ENCODE measurements around the gene CMTM1. TPM values are rescaled to one million over a fixed set of nuclear protein-coding genes. Genes with fewer than 3 reads are reported as not detected.

The CMTM1 gene
- polyA plus RNA-seq, 1 donor (not counting 4 experiments of a cell fraction or from before 2014, with no cell fraction given), result 0.24 TPM

DNA sequence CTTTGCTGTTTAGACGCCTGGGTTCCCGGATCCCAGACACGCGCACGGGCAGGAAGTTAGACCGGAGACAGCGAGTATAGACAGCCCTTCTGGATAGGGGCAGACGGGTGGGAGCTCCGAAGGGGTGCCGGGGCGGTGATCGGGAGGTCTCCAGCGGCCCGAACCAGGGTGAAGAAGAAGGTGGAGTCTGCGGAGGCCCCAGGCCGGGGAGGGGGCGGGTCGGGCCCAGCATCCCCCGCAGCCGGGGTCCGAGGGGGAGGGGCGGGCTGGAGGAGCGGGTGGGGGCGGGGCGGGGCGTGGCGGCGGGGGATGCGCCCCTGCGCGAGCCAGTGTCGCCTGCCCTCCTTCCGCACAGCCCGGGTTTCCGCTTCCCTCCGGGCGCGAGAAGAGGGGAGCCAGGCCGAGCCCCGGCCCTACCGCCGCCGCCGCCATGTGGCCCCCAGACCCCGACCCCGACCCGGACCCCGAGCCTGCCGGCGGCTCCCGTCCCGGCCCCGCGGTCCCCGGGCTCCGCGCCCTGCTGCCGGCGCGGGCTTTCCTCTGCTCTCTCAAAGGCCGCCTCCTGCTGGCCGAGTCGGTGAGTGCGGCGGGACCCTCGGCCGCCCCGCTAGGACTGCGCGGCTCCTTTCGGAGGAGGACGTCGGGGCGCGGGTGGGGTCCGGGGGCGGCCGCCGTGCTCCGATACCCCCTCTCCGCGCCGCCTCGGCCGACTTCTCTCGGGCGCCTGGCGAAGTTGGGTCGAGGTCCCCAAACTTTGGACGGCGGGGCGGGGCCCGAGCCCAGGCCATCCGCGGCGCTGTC lies 38.3 kb downstream of the CMTM1 start, which contains the start of gene CMTM3:
CMTM3 (plus strand) TSS at position 329 of the 801 bp plus-strand sequence; CDS start at position 431, 102 bp downstream.
- Histone ChIP-seq H3K9me3 (ENCODE audit: control insufficient read depth, low read depth, low read length) (peaks cover 2% of the 10 kb centered on the region), H2AFZ (ENCODE audit: control insufficient read depth, low read length) (peak within 1 kb of the TSS; percentile 78), H4K20me1 (ENCODE audit: control insufficient read depth, extremely low read depth, insufficient read depth, low read length) (no peaks in the 10 kb centered on the region), H3K4me2 (ENCODE audit: control insufficient read depth, extremely low read depth, insufficient read depth, low read depth, low read length) (peak within 1 kb of the TSS; percentile 84), H3K79me2 (ENCODE audit: control insufficient read depth, insufficient read depth, low read length) (peaks cover 6% of the 10 kb centered on the region), H3K9ac (ENCODE audit: control insufficient read depth, extremely low read depth, insufficient read depth, low read length) (peak within 1 kb of the TSS; percentile 67), H3K27me3 (ENCODE audit: control insufficient read depth, extremely low read depth, insufficient read depth, low read length) (no peaks in the 10 kb centered on the region), H3K9me1 (ENCODE audit: control insufficient read depth, extremely low read depth, insufficient read depth, low read length) (no peaks in the 10 kb centered on the region), H3K4me3 (ENCODE audit: control insufficient read depth in 2 of 3, extremely low read depth in 1 of 3, insufficient read depth in 2 of 3, low read depth in 1 of 3, low read length in 3 of 3) (peak within 1 kb of the TSS; percentile 68 to 79 (median 79)), H3K36me3 (ENCODE audit: control insufficient read depth in 2 of 2, extremely low read depth in 1 of 2, insufficient read depth in 2 of 2, low read length in 2 of 2) (peaks cover 2 to 4% of the 10 kb centered on the region in 2 experiments), H3K4me1 (ENCODE audit: control insufficient read depth, extremely low read depth, insufficient read depth, low read length) (peaks cover 23% of the 10 kb centered on the region), H3K27ac (ENCODE audit: control insufficient read depth, insufficient read depth, low read length) (peak within 1 kb of the TSS; percentile 40)
- no peak for TF ChIP-seq EZH2 (IDR thresholded peaks at IDR 0.05; ENCODE audit: low read length)
- TF ChIP-seq, protein P1, sequence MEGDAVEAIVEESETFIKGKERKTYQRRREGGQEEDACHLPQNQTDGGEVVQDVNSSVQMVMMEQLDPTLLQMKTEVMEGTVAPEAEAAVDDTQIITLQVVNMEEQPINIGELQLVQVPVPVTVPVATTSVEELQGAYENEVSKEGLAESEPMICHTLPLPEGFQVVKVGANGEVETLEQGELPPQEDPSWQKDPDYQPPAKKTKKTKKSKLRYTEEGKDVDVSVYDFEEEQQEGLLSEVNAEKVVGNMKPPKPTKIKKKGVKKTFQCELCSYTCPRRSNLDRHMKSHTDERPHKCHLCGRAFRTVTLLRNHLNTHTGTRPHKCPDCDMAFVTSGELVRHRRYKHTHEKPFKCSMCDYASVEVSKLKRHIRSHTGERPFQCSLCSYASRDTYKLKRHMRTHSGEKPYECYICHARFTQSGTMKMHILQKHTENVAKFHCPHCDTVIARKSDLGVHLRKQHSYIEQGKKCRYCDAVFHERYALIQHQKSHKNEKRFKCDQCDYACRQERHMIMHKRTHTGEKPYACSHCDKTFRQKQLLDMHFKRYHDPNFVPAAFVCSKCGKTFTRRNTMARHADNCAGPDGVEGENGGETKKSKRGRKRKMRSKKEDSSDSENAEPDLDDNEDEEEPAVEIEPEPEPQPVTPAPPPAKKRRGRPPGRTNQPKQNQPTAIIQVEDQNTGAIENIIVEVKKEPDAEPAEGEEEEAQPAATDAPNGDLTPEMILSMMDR (optimal IDR thresholded peaks at IDR 0.05 in 1 of 3, IDR thresholded peaks at IDR 0.05 in 1 of 3, conservative IDR thresholded peaks at IDR 0.05 in 1 of 3; ENCODE audit: extremely low read depth in 1 of 3, insufficient read depth in 2 of 3, low read length in 3 of 3), result peak in 2 of 3 experiments; percentile 67 to 73
- DNase-seq (ENCODE audit: low read depth, low spot score) (no peak), FAIRE-seq (no peak)
- dilution Hi-C loops (cut with MboI; ENCODE audit: extremely low pct_ligation_motif_present, low sequenced_read_pairs), result no loop called here

DNA sequence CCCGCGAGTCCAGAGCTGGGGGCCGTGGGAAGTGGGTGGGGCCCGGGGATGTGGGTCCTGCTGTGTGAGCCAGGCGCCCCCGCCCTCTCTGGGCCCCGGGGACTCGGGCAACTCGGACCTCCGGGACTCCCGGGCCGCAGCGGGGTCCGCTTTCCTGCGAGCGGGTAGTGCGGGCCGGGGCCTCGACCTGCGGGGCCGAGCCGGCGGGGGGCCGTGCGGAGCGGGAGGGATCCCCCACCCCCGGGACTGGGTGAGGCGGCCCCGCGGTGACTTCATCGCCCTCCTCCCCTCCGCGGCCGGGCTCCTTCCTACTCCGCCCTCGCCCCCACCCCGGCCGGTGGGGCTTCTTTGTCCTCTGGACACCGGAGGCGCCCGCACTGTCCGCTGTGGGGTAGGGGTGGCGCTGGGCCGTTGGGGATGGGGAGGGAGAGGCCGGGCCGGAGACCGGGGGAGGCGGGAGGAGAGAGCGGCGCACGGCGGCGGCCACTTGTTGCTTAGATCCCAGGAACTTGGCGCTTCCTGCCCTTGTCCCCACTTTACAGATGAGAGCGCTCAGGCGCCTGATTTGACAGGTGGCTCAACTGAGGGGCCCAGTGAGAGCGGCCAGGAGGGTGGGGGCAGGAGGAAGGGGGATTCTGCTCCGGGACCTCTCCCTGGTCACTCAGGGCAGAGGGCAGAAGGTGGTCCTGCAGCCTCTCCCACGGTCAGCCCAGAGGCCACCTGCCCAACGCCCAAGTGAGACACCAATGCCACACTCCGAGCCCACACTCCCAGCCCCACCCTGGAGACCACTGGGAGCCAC lies 39.1 kb downstream of the CMTM1 start:
- Histone ChIP-seq H3K9me1 (ENCODE audit: control insufficient read depth, extremely low read depth, insufficient read depth, low read length) (no peaks in the 10 kb centered on the region), H4K20me1 (ENCODE audit: control insufficient read depth, extremely low read depth, insufficient read depth, low read length) (no peaks in the 10 kb centered on the region), H3K4me2 (ENCODE audit: control insufficient read depth, extremely low read depth, insufficient read depth, low read depth, low read length) (peak overlapping the region; percentile 60), H3K27me3 (ENCODE audit: control insufficient read depth, extremely low read depth, insufficient read depth, low read length) (no peaks in the 10 kb centered on the region), H3K9ac (ENCODE audit: control insufficient read depth, extremely low read depth, insufficient read depth, low read length) (peak overlapping the region; percentile 67), H3K27ac (ENCODE audit: control insufficient read depth, insufficient read depth, low read length) (peak overlapping the region; percentile 40), H3K36me3 (ENCODE audit: control insufficient read depth in 2 of 2, extremely low read depth in 1 of 2, insufficient read depth in 2 of 2, low read length in 2 of 2) (peaks cover 8 to 12% of the 10 kb centered on the region in 2 experiments), H3K4me3 (ENCODE audit: control insufficient read depth in 2 of 3, extremely low read depth in 1 of 3, insufficient read depth in 2 of 3, low read depth in 1 of 3, low read length in 3 of 3) (peak overlapping the region; percentile 68 to 79 (median 79)), H2AFZ (ENCODE audit: control insufficient read depth, low read length) (peak overlapping the region; percentile 26), H3K9me3 (ENCODE audit: control insufficient read depth, low read depth, low read length) (peaks cover 2% of the 10 kb centered on the region), H3K4me1 (ENCODE audit: control insufficient read depth, extremely low read depth, insufficient read depth, low read length) (peaks cover 23% of the 10 kb centered on the region), H3K79me2 (ENCODE audit: control insufficient read depth, insufficient read depth, low read length) (peaks cover 6% of the 10 kb centered on the region)
- no peak for DNase-seq (ENCODE audit: low read depth, low spot score)
- dilution Hi-C loops (cut with MboI; ENCODE audit: extremely low pct_ligation_motif_present, low sequenced_read_pairs), result no loop called here
- no peak for FAIRE-seq
- no peak for TF ChIP-seq EZH2 (IDR thresholded peaks at IDR 0.05; ENCODE audit: low read length)
- TF ChIP-seq, protein P1 (optimal IDR thresholded peaks at IDR 0.05 in 1 of 3, IDR thresholded peaks at IDR 0.05 in 1 of 3, conservative IDR thresholded peaks at IDR 0.05 in 1 of 3; ENCODE audit: extremely low read depth in 1 of 3, insufficient read depth in 2 of 3, low read length in 3 of 3), result no peak
